GM12891 (cell line): ENCODE measurements around the gene NTRK3.

Experiments used
- DNase-seq: peaks from one replicate; pipeline ENCODE4 v3.0.0; 2011; ENCODE audit warnings: low spot score; ENCODE audit not compliant: insufficient read length
- FAIRE-seq: peaks from 2 replicates; lab custom pipeline; 2011; peaks lifted over from hg19 to GRCh38; lab: Jason Lieb, UNC
- PAX5 ChIP-seq: IDR thresholded peaks from 2 replicates; pipeline ENCODE4 v1.6.1; 2011; ENCODE audit warnings: low read length, moderate library complexity, mild to moderate bottlenecking; ENCODE audit not compliant: insufficient read depth, severe bottlenecking
- POLR2A ChIP-seq: IDR thresholded peaks from 2 replicates; pipeline ENCODE4 v1.6.1; 2011; ENCODE audit warnings: low read depth, low read length, control low read depth
- POLR2AphosphoS5 ChIP-seq: IDR thresholded peaks from 2 replicates; pipeline ENCODE4 v1.6.1; 2011; ENCODE audit warnings: low read depth, low read length, control low read depth
- POU2F2 ChIP-seq: IDR thresholded peaks from 2 replicates; pipeline ENCODE4 v1.6.1; 2011; ENCODE audit warnings: low read depth, mild to moderate bottlenecking, control low read depth, low read length, moderate library complexity
- SPI1 ChIP-seq: IDR thresholded peaks from 2 replicates; pipeline ENCODE4 v1.6.1; 2011; ENCODE audit warnings: low read depth, low read length, control low read depth
- TAF1 ChIP-seq: IDR thresholded peaks from 2 replicates; pipeline ENCODE4 v1.6.1; 2011; ENCODE audit warnings: low read depth, low read length, control low read depth

NTRK3 gene

DNA sequence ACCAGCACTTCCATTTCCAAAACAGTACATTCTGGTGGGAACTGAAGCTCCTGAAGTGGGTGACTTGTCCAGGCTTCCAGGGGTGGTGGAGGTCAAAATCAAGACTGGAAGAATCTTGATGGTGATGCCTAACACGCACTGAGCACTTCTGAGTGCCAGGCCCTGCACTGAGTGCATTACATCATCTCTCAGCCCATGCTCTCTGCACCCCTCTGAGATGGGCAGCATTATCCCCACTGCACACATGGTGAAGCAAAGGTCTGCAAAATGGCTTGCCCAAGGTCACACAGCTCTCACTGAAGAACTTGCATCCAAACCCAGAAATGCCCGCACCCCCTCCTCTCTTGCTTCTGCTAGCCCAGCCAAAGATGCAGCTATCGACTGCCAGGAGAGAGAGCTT, 36.9 kb downstream of the NTRK3 start:
- DNase-seq, result no peak
- no peak for TF ChIP-seq POLR2AphosphoS5
- TF ChIP-seq POLR2A, result no peak
- no peak for TF ChIP-seq PAX5
- TF ChIP-seq POU2F2, result no peak
- no peak for TF ChIP-seq SPI1
- no peak for TF ChIP-seq TAF1
- FAIRE-seq, result no peak

DNA sequence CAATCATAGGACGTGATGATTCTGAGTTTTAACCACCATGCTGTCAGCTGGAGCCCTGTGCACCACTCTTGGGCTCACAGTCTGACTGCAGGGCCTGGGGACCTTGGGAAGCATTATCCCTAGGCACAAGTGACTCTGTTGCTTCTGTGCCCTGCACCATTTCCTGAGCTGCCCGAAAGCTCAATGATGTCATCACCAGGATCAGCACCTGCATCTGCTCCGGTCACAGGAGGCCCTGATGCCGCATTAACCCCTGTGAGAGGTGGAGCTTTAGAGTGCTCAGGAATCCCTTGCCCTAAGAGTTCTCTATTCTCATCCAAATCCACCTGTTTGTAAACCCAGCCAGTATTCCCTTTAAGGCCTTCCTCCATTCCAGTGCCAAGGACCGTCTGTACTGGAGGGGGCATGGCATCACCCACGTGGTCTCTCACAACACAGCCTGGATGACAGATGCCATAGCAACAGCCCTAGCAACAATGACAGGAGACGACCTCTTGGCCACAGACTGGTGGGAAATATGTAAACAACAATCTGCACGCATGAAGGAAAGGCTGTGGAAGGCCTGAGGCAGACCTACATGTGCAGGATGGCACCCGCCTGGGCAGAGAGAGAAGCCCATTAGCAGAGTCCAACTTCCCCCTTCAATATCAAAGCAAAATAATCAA, 37.9 kb downstream of the NTRK3 start:
- DNase-seq (no peak), FAIRE-seq (no peak)
- no peak for TF ChIP-seq POLR2A
- TF ChIP-seq POLR2AphosphoS5, result no peak
- TF ChIP-seq POU2F2, result no peak
- no peak for TF ChIP-seq TAF1
- no peak for TF ChIP-seq PAX5
- TF ChIP-seq SPI1, result no peak

DNA sequence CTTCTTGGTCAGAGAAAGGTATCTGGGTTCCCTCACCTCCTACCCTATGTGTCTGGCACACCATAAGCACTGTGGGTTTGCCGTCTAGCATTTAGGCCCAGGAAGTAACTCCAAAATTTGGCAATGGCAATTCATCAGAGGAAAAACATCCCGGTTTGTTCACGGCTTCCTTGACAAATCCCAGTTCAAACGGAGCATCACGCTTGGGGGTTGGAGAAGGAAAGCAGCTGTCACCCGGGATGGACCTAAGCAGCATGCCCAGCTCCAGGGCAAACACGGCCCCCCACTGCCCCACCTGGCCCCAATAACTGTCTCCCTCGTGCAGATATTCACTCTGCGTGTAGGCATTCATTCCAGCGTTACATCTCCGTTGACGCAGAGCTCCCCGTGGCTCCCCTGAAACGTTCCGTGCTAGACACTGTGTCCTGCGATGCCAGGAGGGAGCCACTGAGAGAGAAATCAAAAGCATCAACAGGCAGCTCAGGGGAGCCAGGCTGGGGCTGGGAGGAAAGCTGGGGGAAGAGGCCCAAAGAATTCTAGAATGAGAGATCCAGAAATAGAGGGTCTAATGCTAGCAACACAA, 41.4 kb downstream of the NTRK3 start:
- DNase-seq (no peak), FAIRE-seq (no peak)
- no peak for TF ChIP-seq SPI1
- no peak for TF ChIP-seq POLR2A
- TF ChIP-seq POU2F2, result no peak
- TF ChIP-seq TAF1, result no peak
- TF ChIP-seq PAX5, result no peak
- TF ChIP-seq POLR2AphosphoS5, result no peak

DNA sequence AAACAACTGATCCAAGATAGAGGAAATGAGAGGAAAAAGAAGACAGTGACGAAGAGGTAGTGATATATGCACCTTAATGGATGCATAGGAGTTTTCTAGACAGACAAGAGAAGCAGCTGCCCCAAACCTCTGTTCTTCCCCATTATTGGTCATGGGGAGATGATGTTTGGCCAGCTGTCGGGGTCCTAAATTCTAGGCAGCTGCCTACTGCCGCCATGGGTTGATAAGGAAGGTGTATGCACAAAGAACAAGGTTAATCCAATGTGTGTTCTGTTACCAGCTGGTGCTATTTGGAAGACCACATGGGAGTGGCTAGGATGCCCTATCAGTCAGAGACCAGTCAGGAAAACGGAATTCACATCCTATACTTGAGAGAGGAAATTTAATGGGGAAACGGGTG, 47.4 kb downstream of the NTRK3 start:
- DNase-seq (no peak), FAIRE-seq (no peak)
- TF ChIP-seq POLR2AphosphoS5, result no peak
- TF ChIP-seq PAX5, result no peak
- TF ChIP-seq SPI1, result no peak
- no peak for TF ChIP-seq TAF1
- no peak for TF ChIP-seq POU2F2
- no peak for TF ChIP-seq POLR2A

DNA sequence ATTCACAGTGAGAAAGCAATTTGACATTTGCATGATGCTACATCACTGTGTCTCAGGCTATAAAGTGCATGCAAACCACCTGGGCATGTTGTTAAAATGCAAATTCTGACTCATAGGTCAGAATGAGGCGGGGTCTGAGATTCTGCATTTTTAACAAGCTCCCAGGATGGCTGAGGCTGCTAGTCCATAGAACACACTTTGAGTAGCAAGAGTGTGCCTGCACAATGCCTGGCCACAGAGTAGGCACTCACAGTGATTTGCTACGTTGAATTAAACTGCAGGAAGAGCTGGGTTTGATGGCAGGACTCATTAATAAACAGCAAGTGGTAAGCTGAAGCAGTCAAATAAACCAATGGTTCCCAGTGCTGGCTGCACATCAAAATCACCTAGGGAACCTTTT, 48.1 kb downstream of the NTRK3 start:
- DNase-seq, result no peak
- TF ChIP-seq TAF1, result no peak
- no peak for TF ChIP-seq POLR2A
- no peak for TF ChIP-seq SPI1
- no peak for TF ChIP-seq PAX5
- TF ChIP-seq POLR2AphosphoS5, result no peak
- TF ChIP-seq POU2F2, result no peak
- no peak for FAIRE-seq

DNA sequence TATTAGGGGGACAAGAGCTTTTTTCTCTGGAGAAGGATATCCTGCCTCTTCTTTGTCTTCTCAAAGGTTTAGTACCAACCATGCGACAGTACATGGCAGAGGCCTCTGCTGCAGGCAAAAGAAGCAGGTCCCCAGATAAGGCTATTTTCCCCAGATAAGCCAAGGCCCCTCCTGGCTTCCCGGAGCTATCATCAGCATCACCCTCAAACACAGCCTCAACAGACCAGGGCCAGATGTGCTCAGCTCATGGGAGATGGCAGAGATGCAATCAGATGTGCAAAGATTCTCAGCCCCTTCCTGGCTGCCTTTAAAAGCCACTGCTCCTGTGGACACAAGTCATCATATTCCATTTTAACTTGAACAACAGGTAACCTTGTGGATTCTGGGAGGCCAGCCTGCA, 49.0 kb downstream of the NTRK3 start:
- no peak for FAIRE-seq
- TF ChIP-seq POLR2AphosphoS5, result no peak
- no peak for TF ChIP-seq TAF1
- TF ChIP-seq POU2F2, result no peak
- TF ChIP-seq POLR2A, result no peak
- no peak for TF ChIP-seq SPI1
- no peak for TF ChIP-seq PAX5
- DNase-seq, result no peak

DNA sequence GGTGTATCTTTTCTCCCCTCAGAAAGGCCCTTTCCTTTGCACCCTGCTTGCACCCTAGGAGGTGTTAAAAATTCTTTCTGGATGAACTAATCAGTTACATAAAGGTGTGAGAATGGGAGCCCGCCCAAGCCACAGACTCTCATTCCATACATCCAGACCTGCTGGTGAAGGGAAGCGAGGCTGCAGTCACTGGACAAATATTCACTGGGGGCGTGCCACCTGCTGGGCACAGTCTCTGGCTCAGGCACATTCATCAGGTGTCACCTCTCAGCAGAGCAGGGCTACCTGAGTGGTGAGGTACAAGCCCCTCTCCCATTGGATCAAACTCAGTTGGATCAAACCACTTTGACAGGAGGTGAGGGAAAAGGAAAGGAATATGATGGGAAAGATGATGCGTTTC, 52.0 kb downstream of the NTRK3 start:
- DNase-seq (no peak), FAIRE-seq (no peak)
- TF ChIP-seq SPI1 (no peak), POU2F2 (no peak), PAX5 (no peak), POLR2A (no peak), POLR2AphosphoS5 (no peak), TAF1 (no peak)

DNA sequence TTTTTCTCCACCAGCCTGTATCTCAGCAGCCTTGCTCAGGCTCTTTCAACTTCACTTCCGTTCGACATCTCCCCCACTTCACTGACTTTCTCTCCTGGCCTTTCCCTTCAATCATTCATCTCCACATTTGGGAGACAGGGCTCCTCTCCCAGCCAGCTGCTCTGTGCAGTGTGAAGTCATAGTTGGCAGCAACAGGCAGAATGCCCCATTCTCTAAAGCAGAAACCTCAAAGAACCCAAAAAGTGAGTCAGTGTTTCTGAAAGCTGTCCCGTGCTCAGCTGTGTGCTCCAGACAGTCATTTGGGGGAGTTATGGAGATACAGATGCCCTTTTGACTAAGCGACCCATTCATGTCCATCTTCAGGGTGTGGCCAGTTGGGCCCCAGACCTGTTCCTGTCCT, 54.3 kb downstream of the NTRK3 start:
- no peak for FAIRE-seq
- DNase-seq, result no peak
- no peak for TF ChIP-seq POU2F2
- no peak for TF ChIP-seq POLR2AphosphoS5
- no peak for TF ChIP-seq SPI1

DNA sequence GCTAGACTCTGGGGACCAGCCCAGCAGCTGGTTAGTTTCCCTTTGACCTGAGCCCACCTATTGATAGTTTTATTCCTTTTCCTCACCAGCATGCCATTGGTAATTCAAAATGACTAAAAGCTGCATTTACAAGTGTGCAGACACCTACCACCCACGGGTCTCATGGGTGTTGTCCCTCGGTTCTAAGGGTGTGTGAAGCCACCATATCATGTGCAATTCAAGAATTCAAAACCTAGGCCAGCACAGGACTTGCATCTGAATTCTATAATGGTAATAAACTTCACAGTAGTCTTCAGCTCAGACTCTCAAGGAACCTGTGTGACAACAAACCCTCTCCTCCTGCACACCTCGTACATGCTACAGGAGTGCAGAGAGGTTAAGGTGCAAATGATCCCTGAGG, 55.3 kb downstream of the NTRK3 start:
- no peak for TF ChIP-seq TAF1
- TF ChIP-seq POU2F2, result no peak
- TF ChIP-seq POLR2A, result no peak
- no peak for TF ChIP-seq POLR2AphosphoS5
- no peak for TF ChIP-seq SPI1
- no peak for TF ChIP-seq PAX5
- FAIRE-seq (no peak), DNase-seq (no peak)
